Activated T-cell treated with anti-CD3 and anti-CD28 coated beads, Interleukin-2, amount 50 U/mL, for 72 hours (primary cell): ENCODE measurements around the gene WDR91. TPM values are rescaled to one million over a fixed set of nuclear protein-coding genes. Genes with fewer than 3 reads are reported as not detected.
"Not testable (repeated sequence)": the region's sequence is repeated elsewhere in the genome, so short reads cannot be mapped to it uniquely, and the experiment has no call there.

Experiments used
- ATAC-seq, 2 donors: fragments of 150-1000 bp; cut with Tn5 transposase; replicated peaks in 1 of 2; 2 replicates each; pipeline ENCODE4 v1.10.0; 2021; ENCODE audit warnings: moderate library complexity in 2 of 2, mild to moderate bottlenecking in 1 of 2
- DNase-seq, 2 donors: peaks; one replicate each; pipeline ENCODE4 v3.0.0; 2021 to 2022; ENCODE audit warnings: mixed read lengths in 1 of 2
- H3K27ac Mint-ChIP-seq: one replicate; pipeline ENCODE4 v1.8.0; 2022; ENCODE audit warnings: mild to moderate bottlenecking, moderate library complexity, mixed read lengths
- H3K27me3 Mint-ChIP-seq: one replicate; pipeline ENCODE4 v1.8.0; 2022; ENCODE audit warnings: low read depth, mixed read lengths
- H3K36me3 Mint-ChIP-seq, 2 donors: one replicate each; pipeline ENCODE4 v1.8.0; 2022; ENCODE audit warnings: mixed read lengths in 2 of 2, mild to moderate bottlenecking in 1 of 2; ENCODE audit not compliant: insufficient read depth in 2 of 2
- H3K4me1 Mint-ChIP-seq: one replicate; pipeline ENCODE4 v1.8.0; 2022; ENCODE audit warnings: low read depth, mixed read lengths
- H3K4me3 Mint-ChIP-seq, 2 donors: one replicate each; pipeline ENCODE4 v1.8.0; 2022; ENCODE audit warnings: mild to moderate bottlenecking in 2 of 2, mixed read lengths in 2 of 2, moderate library complexity in 2 of 2
- H3K9me3 Mint-ChIP-seq, 2 donors: one replicate each; pipeline ENCODE4 v1.8.0; 2022; ENCODE audit warnings: mixed read lengths in 2 of 2
- total RNA-seq, 2 donors: library from RNA; stranded (reverse); gene quantifications; one replicate each; pipeline ENCODE4 v1.2.3, GENCODE V29; 2022

WDR91 gene
- total RNA-seq, 2 donors from 2014 or later: 21.5 to 27.1 TPM

- Mint-ChIP-seq H3K36me3 (no peaks in the 10 kb centered on the region), H3K27me3 (peaks cover 19% of the 10 kb centered on the region), H3K9me3 (no peaks in the 10 kb centered on the region), H3K4me1 (no peaks in the 10 kb centered on the region), H3K4me3 (no peak overlapping the region), H3K27ac (no peak overlapping the region)
- ATAC-seq (no peak), DNase-seq (no peak)
Measured at GRCh38 chr7:135242096-135242684, 30.9 kb upstream of the WDR91 start.

- H3K9me3 Mint-ChIP-seq: no peaks in the 10 kb centered on the region
- H3K4me1 Mint-ChIP-seq: no peaks in the 10 kb centered on the region
- H3K4me3 Mint-ChIP-seq: no peak overlapping the region
- peaks cover 19% of the 10 kb centered on the region for H3K27me3 Mint-ChIP-seq
- H3K27ac Mint-ChIP-seq: no peak overlapping the region
- DNase-seq: no peak
- no peak for ATAC-seq
- H3K36me3 Mint-ChIP-seq: no peaks in the 10 kb centered on the region
Measured at GRCh38 chr7:135240441-135240840, 29.1 kb upstream of the WDR91 start.

- Mint-ChIP-seq H3K4me3 (no peak overlapping the region), H3K27ac (no peak overlapping the region), H3K9me3 (no peaks in the 10 kb centered on the region), H3K4me1 (no peaks in the 10 kb centered on the region), H3K27me3 (peaks cover 12% of the 10 kb centered on the region), H3K36me3 (no peaks in the 10 kb centered on the region)
- ATAC-seq: no peak
- DNase-seq: no peak
Measured at GRCh38 chr7:135239263-135239662, 27.9 kb upstream of the WDR91 start.

- Mint-ChIP-seq H3K27me3 (peaks cover 12% of the 10 kb centered on the region), H3K9me3 (no peaks in the 10 kb centered on the region), H3K36me3 (no peaks in the 10 kb centered on the region), H3K27ac (peak overlapping the region; percentile 33), H3K4me1 (no peaks in the 10 kb centered on the region), H3K4me3 (no peak overlapping the region)
- peak; percentile 8 to 22 for DNase-seq
- peak in 1 of 2 donors; percentile 26 for ATAC-seq
Measured at GRCh38 chr7:135238112-135238744, 26.9 kb upstream of the WDR91 start.

- H3K27me3 Mint-ChIP-seq: peaks cover 3% of the 10 kb centered on the region
- H3K4me1 Mint-ChIP-seq: no peaks in the 10 kb centered on the region
- H3K9me3 Mint-ChIP-seq: no peaks in the 10 kb centered on the region
- H3K36me3 Mint-ChIP-seq: no peaks in the 10 kb centered on the region
- no peak overlapping the region for H3K4me3 Mint-ChIP-seq
- no peak for ATAC-seq
- DNase-seq: no peak
- no peak overlapping the region for H3K27ac Mint-ChIP-seq
Measured at GRCh38 chr7:135236727-135237126, 25.4 kb upstream of the WDR91 start.

GRCh38 chr7:135235841-135236240, 24.5 kb upstream of the WDR91 start:
- H3K4me3 Mint-ChIP-seq: no peak overlapping the region
- DNase-seq: no peak
- H3K27ac Mint-ChIP-seq: no peak overlapping the region
- no peaks in the 10 kb centered on the region for H3K36me3 Mint-ChIP-seq
- no peaks in the 10 kb centered on the region for H3K27me3 Mint-ChIP-seq
- no peak for ATAC-seq
- H3K4me1 Mint-ChIP-seq: no peaks in the 10 kb centered on the region
- H3K9me3 Mint-ChIP-seq: no peaks in the 10 kb centered on the region

GRCh38 chr7:135234727-135235126, 23.4 kb upstream of the WDR91 start:
- DNase-seq: no peak
- no peak overlapping the region for H3K27ac Mint-ChIP-seq
- H3K27me3 Mint-ChIP-seq: no peaks in the 10 kb centered on the region
- H3K4me1 Mint-ChIP-seq: no peaks in the 10 kb centered on the region
- ATAC-seq: no peak
- no peaks in the 10 kb centered on the region for H3K9me3 Mint-ChIP-seq
- H3K36me3 Mint-ChIP-seq: no peaks in the 10 kb centered on the region
- no peak overlapping the region for H3K4me3 Mint-ChIP-seq

GRCh38 chr7:135234095-135234494, 22.8 kb upstream of the WDR91 start:
- H3K36me3 Mint-ChIP-seq, H3K27ac Mint-ChIP-seq, DNase-seq, H3K27me3 Mint-ChIP-seq, H3K4me1 Mint-ChIP-seq, H3K4me3 Mint-ChIP-seq, H3K9me3 Mint-ChIP-seq, ATAC-seq: not testable (repeated sequence)

- DNase-seq (no peak), ATAC-seq (no peak)
- Mint-ChIP-seq H3K4me3 (no peak within 1 kb of the TSS), H3K27ac (no peak within 1 kb of the TSS), H3K4me1 (no peaks in the 10 kb centered on the region), H3K9me3 (peaks cover under 1 to 2% of the 10 kb centered on the region in 2 donors), H3K27me3 (no peaks in the 10 kb centered on the region), H3K36me3 (no peaks in the 10 kb centered on the region)
Measured at GRCh38 chr7:135233570-135233969, 22.2 kb upstream of the WDR91 start, which contains the start of gene STRA8. TSS of gene STRA8 (plus strand) at chr7:135233838. CDS start at chr7:135240525, 6,687 bp downstream.

- H3K9me3 Mint-ChIP-seq: peaks cover 2% of the 10 kb centered on the region in 2 donors
- no peak overlapping the region for H3K4me3 Mint-ChIP-seq
- H3K36me3 Mint-ChIP-seq: no peaks in the 10 kb centered on the region
- ATAC-seq (no peak), DNase-seq (no peak)
- no peaks in the 10 kb centered on the region for H3K27me3 Mint-ChIP-seq
- H3K27ac Mint-ChIP-seq: no peak overlapping the region
- no peaks in the 10 kb centered on the region for H3K4me1 Mint-ChIP-seq
Measured at GRCh38 chr7:135232720-135233119, 21.4 kb upstream of the WDR91 start.

- DNase-seq (no peak), ATAC-seq (no peak)
- Mint-ChIP-seq H3K9me3 (peaks cover 2% of the 10 kb centered on the region in 2 donors), H3K4me3 (no peak overlapping the region), H3K27ac (no peak overlapping the region), H3K36me3 (no peaks in the 10 kb centered on the region), H3K27me3 (no peaks in the 10 kb centered on the region), H3K4me1 (no peaks in the 10 kb centered on the region)
Measured at GRCh38 chr7:135232087-135232486, 20.8 kb upstream of the WDR91 start.

- no peaks in the 10 kb centered on the region for H3K36me3 Mint-ChIP-seq
- no peak for DNase-seq
- no peaks in the 10 kb centered on the region for H3K27me3 Mint-ChIP-seq
- ATAC-seq: no peak
- peaks cover 2% of the 10 kb centered on the region in 2 donors for H3K9me3 Mint-ChIP-seq
- H3K4me3 Mint-ChIP-seq: no peak overlapping the region
- H3K4me1 Mint-ChIP-seq: no peaks in the 10 kb centered on the region
- H3K27ac Mint-ChIP-seq: no peak overlapping the region
Measured at GRCh38 chr7:135231686-135232085, 20.4 kb upstream of the WDR91 start.

- Mint-ChIP-seq H3K27me3 (peaks cover 7% of the 10 kb centered on the region), H3K27ac (peak overlapping the region; percentile 33), H3K36me3 (no peaks in the 10 kb centered on the region), H3K9me3 (peaks cover under 1 to 4% of the 10 kb centered on the region in 2 donors), H3K4me1 (peaks cover 9% of the 10 kb centered on the region), H3K4me3 (peak overlapping the region in 1 of 2 donors; percentile 10)
- DNase-seq: no peak
- ATAC-seq: no peak
Measured at GRCh38 chr7:135224027-135224426, 12.7 kb upstream of the WDR91 start.
